GM19372 (cell line): ENCODE data around the gene ZBTB20.

Experiments
- ATAC-seq: cut with Tn5 transposase; IDR thresholded peaks from one replicate; pipeline ENCODE4 v1.9.1; 2021; ENCODE audit warnings: mild to moderate bottlenecking, low read depth, moderate library complexity; ENCODE audit not compliant: unreplicated experiment

Gene ZBTB20

GRCh38 chr3:114879059-114880031 is 267.7 kb downstream of the ZBTB20 start:
- ATAC-seq, result peak; percentile 58

GRCh38 chr3:114878114-114878839 is 268.8 kb downstream of the ZBTB20 start:
- no peak for ATAC-seq

- no peak for ATAC-seq
These were observed 269.5 kb downstream of the ZBTB20 start for GRCh38 chr3:114877378-114878113.

- ATAC-seq, result no peak
These were observed 272.5 kb downstream of the ZBTB20 start for GRCh38 chr3:114874522-114874971.

- ATAC-seq, result no peak
These were observed 273.5 kb downstream of the ZBTB20 start for GRCh38 chr3:114873591-114873990.

GRCh38 chr3:114872588-114872987 is 274.5 kb downstream of the ZBTB20 start:
- ATAC-seq, result no peak

- ATAC-seq, result no peak
These were observed 275.0 kb downstream of the ZBTB20 start for GRCh38 chr3:114872050-114872449.

- ATAC-seq, result no peak
These were observed 279.1 kb downstream of the ZBTB20 start for GRCh38 chr3:114867835-114868503.

GRCh38 chr3:114867359-114867758 is 279.7 kb downstream of the ZBTB20 start:
- ATAC-seq, result no peak

GRCh38 chr3:114866430-114866829 is 280.7 kb downstream of the ZBTB20 start:
- ATAC-seq, result no peak

- no peak for ATAC-seq
These were observed 282.1 kb downstream of the ZBTB20 start for GRCh38 chr3:114864970-114865369.

GRCh38 chr3:114863848-114864247 is 283.2 kb downstream of the ZBTB20 start:
- ATAC-seq, result no peak

- ATAC-seq, result no peak
These were observed 285.4 kb downstream of the ZBTB20 start for GRCh38 chr3:114861666-114862065.

- ATAC-seq, result no peak
These were observed 286.6 kb downstream of the ZBTB20 start for GRCh38 chr3:114860531-114860930.

- ATAC-seq, result no peak
These were observed 288.8 kb downstream of the ZBTB20 start for GRCh38 chr3:114858329-114858728.

- no peak for ATAC-seq
These were observed 289.8 kb downstream of the ZBTB20 start for GRCh38 chr3:114857299-114857701.

GRCh38 chr3:114856835-114857234 is 290.3 kb downstream of the ZBTB20 start:
- ATAC-seq, result no peak

- no peak for ATAC-seq
These were observed 291.2 kb downstream of the ZBTB20 start for GRCh38 chr3:114855839-114856238.

GRCh38 chr3:114852966-114853365 is 294.1 kb downstream of the ZBTB20 start:
- ATAC-seq, result no peak

- ATAC-seq, result no peak
These were observed 296.2 kb downstream of the ZBTB20 start for GRCh38 chr3:114850898-114851297.
